HG02610 (cell line): ENCODE data around the gene TVP23C.

Experiments
- ATAC-seq: cut with Tn5 transposase; IDR thresholded peaks from one replicate; pipeline ENCODE4 v1.9.1; 2021; ENCODE audit warnings: mild to moderate bottlenecking, moderate library complexity; ENCODE audit not compliant: unreplicated experiment

Gene TVP23C

GRCh38 chr17:15498107-15498506 lies 65.2 kb downstream of the TVP23C start:
- ATAC-seq: no peak

- ATAC-seq: no peak
Observed at GRCh38 chr17:15496735-15497670, 66.3 kb downstream of the TVP23C start.

- no peak for ATAC-seq
Observed at GRCh38 chr17:15494821-15495220, 68.5 kb downstream of the TVP23C start.

- no peak for ATAC-seq
Observed at GRCh38 chr17:15493693-15494035, 69.6 kb downstream of the TVP23C start.

GRCh38 chr17:15492791-15493692 lies 70.2 kb downstream of the TVP23C start:
- ATAC-seq: no peak

- no peak for ATAC-seq
Observed at GRCh38 chr17:15492186-15492585, 71.1 kb downstream of the TVP23C start.

- ATAC-seq: no peak
Observed at GRCh38 chr17:15490634-15491261, 72.5 kb downstream of the TVP23C start.

GRCh38 chr17:15488557-15488956 lies 74.7 kb downstream of the TVP23C start:
- ATAC-seq: no peak

GRCh38 chr17:15485045-15485444 lies 78.2 kb downstream of the TVP23C start:
- no peak for ATAC-seq

GRCh38 chr17:15483431-15483830 lies 79.9 kb downstream of the TVP23C start:
- ATAC-seq: no peak

GRCh38 chr17:15482476-15482875 lies 80.8 kb downstream of the TVP23C start:
- no peak for ATAC-seq

GRCh38 chr17:15481481-15481880 lies 81.8 kb downstream of the TVP23C start:
- no peak for ATAC-seq

- ATAC-seq: no peak
Observed at GRCh38 chr17:15480204-15480603, 83.1 kb downstream of the TVP23C start.

GRCh38 chr17:15479703-15480102 lies 83.6 kb downstream of the TVP23C start:
- ATAC-seq: no peak

- ATAC-seq: no peak
Observed at GRCh38 chr17:15478845-15479244, 84.4 kb downstream of the TVP23C start.

GRCh38 chr17:15475631-15476354 lies 87.5 kb downstream of the TVP23C start:
- no peak for ATAC-seq

- no peak for ATAC-seq
Observed at GRCh38 chr17:15472891-15473290, 90.4 kb downstream of the TVP23C start.

GRCh38 chr17:15470536-15470935 lies 92.7 kb downstream of the TVP23C start:
- no peak for ATAC-seq

GRCh38 chr17:15469260-15469659 lies 94.0 kb downstream of the TVP23C start:
- ATAC-seq: no peak

GRCh38 chr17:15468126-15468525 lies 95.2 kb downstream of the TVP23C start:
- no peak for ATAC-seq

GRCh38 chr17:15467592-15467991 lies 95.7 kb downstream of the TVP23C start, which contains the start of gene CDRT4:
Gene CDRT4 (minus strand): TSS chr17:15467621. CDS start chr17:15440238, 27,383 bp downstream.
- ATAC-seq: no peak
